Ammon's horn (tissue), 1 donor: ENCODE results near the gene PEX3.

ENCODE experiments used
- DNase-seq: peaks from one replicate; pipeline ENCODE4 v3.0.0-alpha.2; 2016; ENCODE audit warnings: low spot score

Gene PEX3, protein sequence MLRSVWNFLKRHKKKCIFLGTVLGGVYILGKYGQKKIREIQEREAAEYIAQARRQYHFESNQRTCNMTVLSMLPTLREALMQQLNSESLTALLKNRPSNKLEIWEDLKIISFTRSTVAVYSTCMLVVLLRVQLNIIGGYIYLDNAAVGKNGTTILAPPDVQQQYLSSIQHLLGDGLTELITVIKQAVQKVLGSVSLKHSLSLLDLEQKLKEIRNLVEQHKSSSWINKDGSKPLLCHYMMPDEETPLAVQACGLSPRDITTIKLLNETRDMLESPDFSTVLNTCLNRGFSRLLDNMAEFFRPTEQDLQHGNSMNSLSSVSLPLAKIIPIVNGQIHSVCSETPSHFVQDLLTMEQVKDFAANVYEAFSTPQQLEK

DNA sequence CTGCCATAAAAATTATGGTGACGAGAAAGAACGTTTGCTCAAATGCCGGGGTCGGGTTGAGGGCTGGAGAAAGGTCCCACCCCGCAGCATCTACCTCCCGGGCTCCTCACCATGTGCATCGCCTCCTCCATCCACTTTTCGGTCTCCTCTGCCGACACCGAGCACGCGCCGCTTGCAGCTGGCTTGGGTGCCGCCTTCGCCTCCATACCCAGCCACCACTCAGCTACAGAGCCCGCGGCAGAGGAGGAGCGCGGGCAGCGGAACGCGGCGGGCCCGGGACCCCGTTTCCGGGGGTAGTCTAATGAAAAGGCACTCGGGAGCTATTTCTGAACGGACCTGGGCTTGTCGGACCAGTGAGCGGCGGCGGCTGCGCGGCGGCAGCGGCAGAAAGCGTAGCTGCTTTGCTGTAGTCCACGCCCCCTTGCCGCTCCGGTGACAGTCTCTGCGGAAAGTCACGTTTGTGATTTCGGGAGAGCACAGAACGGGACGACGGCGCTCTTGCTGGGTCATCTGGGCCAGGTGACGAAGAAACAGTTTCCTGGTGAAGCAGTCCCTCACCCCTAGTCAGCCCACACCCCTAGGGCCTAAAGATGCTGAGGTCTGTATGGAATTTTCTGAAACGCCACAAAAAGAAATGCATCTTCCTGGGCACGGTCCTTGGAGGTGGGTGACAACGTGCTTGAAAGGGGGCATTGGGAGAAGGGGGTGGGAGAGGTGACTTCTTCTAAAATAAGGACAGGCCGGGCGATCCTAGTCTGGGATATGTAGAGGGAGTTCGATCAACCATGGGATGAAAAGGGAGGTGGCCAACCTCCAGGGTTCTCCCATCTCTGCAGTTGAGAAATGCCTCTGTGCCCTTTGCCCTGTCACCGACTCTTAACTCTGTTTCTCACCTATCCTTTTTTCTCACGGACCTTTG, at the start of gene PEX3, which contains the start of gene ADAT2:
Gene PEX3 (plus strand): TSS at position 353 of the 919 bp plus-strand sequence. CDS start 238 bp downstream, at position 591.
Gene ADAT2 (minus strand): TSS at position 243 of the 919 bp plus-strand sequence. CDS start 37 bp downstream, at position 206.
- peak; percentile 94 for DNase-seq

DNA sequence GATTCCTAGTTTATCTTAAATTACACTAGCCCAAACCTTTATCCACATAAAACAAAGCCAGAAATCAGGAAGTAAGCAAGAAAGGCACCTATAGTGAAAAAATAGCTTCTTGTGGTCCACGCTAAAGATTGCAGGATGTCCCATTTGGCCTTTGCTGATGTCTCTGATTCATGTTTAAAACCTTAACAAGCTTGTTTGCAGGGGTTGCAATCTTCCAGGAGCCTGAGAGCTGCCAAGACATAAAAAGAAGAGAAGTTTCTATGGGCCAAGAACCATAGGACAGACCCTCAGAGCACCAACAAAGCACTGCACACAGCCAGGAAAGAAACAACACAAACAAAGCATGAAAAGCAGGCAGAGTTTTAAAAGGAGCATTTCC, 49.5 kb upstream of the PEX3 start:
- no peak for DNase-seq

DNA sequence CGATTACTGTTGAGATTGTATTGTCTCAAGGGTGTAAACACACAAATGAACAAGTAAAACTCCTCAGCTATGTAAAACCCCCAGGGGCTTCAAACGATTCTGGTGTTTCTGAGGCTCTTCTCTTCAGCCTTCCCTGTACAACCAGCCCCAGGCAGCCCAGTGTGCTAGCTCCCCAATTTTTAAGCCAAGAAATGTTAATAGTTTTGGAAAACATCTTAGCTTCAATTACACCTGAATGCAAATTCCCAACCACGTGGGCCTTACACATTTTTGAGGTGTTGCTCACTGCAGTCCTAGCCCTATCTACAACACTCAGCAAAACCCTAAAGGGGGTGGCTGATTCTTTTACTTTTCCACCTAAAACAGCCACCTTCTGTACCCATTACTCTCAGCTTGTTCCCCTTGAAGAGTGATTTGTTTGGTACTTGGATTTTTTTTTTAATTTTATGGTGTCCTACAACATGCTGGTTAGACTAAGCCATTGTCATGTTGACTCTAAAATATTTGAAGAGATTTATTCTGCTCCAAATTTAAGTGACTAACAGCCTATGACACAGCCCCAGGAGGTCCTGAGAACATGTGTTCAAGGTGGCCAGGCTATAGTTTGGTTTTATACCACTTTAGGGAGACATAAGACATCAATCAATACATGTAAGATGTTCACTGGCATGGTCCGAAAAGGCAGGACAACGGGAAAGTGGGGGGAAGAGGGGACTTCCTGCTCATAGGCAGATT, 48.8 kb upstream of the PEX3 start:
- no peak for DNase-seq

DNA sequence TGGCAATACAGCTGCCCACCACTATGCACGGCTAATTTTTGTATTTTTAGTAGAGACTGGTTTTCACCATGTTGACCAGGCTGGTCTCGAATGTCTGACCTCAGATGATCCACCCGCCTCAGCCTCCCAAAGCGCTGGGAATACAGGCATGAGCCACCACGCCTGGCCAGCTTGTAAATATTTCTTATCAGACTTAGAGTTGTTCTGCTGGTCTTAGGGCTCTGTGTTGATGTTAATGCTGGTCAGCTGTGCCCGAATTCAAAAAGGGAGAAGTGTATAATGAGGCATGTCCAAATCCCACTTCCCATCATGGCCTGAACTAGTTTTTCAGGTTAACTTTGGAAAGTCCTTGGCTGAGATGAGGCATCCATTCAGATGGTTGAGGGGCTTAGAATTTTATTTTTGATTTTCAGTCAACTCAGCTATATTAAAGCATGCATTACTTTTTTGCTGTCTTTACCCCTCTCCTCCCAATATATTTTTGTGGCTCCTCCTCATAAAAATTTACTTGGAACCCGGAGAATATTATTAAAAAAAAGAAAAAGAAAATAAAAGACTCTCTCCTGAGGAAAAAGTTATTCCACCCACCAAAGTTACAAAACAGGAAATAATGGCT, 47.8 kb upstream of the PEX3 start:
- DNase-seq, result no peak

DNA sequence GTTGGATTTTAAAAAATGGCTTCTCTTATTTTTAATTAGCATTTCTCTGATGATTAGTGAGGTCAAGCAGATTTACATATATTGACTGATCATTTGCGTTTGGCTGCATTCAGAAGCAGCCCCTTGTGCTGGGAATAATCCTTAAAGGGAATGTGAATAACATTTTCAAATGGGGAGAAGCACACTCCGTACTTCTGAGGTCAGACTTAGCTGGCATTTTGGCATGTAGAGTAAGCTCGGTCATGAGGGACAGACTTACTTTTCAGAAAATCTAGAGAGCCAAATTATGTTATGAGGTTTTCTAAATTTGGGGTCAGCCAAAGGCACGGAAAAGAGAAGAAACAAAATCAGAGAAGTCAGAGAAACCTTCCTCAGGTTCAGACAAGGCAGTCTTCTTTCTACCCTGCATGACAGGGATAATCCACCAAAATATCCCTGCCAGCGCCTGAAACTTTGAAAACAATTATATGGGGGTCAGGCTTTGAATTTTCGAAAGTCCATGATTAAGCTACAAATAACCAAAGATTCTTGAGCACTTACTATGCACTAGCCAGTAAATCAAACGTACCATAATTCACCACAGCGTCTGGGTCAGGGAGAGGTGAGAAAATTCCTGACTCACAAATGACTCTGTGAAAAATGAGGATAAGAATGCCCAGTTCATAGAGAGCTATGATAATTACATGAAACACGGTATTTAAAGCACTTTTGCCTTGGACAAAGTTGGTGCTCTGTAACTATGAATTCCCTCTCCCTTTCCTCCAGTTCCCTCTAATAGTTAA, 45.0 kb upstream of the PEX3 start:
- no peak for DNase-seq

DNA sequence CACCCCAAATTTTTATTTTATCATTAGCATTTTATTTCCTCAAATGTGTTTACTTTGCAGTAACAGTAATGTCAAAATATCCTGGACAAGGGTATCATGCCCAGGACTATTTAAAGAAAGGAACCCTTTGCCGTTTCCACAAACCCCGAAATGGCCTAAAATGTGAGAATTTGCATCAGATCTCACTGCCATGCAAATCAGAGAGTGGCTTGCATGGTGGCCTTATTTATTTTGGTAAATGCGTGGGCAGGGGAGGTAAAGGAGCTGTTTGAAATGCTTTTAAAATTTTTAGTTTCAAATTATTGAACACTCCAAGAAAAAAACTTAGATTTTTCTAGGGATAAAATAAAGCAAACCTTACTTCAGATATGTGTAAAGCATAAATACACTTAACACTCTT, 43.9 kb upstream of the PEX3 start:
- DNase-seq, result no peak

DNA sequence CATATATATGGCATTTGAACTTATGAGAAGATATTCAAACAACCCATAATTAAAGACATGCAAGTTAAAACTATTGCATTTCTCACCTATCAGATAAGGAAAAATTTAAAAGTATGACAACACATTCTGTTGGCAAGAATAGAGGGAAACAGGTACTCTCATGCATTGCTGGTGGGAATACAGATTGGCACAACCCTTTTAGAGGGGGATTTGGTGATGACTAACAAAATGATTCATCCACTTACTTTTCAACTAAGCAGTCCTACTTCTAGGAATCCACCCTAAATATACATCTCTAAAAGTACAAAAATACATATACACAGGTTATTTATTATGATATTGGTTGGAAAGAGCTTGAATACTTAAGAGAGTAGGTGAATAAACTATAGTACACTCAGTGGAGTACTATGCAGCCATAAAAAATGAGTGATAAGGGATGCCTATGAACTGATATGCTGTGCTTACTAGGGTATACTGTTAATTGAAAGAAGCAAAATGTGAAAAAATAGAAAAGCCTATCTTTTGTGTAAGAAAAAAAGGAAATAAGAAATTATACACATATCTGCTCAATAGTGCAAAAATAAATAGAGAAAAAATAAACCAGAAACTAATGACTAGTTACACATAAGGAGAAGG, 42.3 kb upstream of the PEX3 start:
- no peak for DNase-seq

DNA sequence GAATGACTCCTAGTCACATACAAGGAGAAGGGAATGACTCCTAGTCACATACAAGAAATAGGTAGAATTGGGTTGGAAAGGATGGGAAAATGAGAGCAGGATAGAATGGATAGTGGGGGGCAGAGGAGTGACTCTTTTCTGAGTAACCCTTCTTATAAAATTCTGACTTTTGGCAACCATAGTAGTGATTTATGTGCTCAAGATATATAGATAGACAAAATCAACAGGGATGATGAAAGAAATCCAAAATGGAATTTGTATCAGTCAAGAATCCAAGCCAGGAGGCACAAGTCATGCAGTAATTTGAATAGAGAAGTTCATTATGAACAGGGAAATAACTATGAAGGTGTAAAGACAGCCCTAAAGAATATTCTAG, 41.8 kb upstream of the PEX3 start:
- DNase-seq, result no peak

DNA sequence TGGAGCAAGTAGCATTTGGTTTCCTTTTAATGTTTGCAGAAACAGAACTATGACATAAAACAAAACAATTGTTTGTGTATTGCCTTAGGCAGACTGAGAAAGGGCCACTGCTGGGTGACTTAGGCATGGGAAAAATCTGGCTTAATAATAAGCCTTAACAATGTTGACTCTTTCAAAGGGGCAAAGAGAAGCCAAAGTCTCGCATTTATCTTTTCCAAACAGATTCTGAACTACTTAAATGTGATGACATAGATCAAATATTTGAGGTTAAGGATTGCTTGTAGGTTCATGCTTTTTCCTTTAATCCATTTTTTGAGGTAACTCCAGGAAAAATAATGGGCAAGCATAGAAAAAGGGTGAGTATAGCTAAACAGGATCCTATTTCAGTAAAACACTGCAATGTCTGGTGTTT, 39.7 kb upstream of the PEX3 start:
- no peak for DNase-seq

DNA sequence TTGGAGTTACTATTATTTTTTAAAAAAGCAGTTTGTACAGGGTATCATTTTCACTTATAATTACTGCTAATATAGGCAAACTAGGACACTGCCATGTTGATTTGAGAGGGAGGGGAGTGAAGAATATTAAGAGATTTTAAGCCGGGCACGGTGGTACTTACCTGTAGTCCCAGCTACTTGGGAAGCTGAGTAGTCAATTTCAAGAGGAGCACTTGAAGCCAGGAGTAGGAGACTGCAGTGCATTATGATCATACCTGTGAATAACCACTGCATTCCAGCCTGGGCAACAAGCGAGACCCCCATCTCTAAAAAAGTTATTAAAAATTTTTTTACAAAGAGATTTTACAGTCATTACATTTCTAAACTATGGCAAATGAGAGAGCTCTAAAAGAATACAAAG, 35.8 kb upstream of the PEX3 start:
- no peak for DNase-seq

DNA sequence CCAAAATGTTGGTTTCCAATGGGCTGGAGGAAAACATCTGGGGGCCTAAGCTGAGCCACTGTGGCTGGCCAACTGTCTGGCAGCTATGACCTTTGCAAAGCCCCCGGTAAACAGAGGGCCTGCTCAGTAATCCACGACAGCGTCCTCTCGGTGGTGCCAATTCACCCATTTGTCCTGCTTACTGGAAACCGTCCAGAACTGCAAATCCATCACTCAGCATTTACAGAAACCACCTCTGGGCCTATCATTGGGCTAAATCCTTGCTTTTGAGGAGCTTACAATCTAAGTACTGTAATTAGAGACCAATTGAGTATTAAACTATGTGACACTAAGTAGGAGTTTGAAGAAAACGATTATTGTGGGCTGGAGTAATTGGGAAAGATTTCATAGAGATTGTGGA, 31.1 kb upstream of the PEX3 start:
- DNase-seq, result no peak

DNA sequence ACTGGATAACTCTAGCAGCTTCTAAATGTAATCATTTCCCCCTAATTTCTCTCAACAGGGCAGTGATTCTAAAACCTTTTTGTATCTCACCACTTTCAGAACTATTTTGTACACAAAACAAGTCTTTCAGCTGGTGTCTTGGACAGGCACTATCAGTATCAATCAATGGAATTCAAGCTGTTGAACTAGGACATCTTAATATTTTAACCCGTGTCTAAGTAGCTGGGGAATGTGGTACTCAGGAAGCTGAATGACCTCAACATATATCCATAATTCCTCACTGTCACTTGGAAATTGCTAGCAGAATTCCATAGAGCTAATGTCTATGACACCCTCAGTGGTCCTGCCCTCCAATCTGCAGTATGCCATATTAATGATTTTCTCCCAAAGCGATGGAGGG, 24.6 kb upstream of the PEX3 start:
- DNase-seq, result no peak

DNA sequence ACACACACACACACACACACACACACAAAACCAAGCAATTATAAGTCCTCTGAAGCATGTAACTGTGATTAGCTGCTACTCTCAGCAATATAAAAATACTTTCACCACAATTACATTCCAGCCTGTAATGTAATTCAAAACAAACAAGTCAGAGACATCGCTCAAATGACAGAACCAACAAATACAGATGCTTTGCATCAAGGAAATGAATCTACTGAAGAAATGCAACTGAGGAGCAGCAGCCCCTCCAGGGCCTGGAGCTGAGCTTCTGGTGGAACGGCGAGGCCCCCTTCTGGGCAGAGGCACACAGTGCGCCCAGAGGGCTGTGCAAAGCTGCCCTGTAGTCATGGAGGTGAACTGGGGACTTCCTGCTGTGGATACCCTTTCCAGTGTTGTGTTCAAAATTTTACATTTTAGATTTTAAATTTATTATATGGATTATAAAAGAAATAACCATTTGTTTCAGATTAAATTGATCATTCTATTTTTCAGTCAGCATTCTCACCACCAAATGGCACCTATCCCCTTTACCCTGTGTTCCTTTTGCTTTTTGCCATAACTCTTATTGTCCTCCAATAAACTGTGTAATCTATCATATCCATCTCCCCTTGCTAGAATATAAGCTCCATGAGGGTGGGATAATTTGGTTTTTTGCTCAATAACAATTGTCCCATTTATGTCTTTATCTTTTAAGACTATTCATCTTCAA, 23.3 kb upstream of the PEX3 start:
- DNase-seq, result peak; percentile 84

DNA sequence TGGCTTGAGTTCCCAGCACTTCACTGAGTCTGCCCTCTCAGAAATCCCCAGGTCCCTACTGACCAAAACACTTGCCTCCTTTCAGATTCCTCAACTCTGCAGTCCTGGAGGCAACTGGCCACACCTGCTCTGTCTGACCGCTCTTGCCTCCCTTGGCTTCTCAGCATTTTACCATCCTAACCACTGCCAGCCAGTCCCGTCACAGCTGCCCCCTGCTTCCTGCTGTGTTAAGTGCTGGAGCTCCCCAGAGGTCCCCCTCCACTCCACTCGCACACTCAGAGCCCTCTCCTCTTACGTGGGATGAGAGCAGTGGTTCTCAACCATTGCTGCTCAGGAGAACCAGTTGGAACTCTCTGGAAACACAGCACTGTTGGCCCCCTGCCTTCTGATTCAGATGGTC, 20.6 kb upstream of the PEX3 start:
- DNase-seq, result no peak

DNA sequence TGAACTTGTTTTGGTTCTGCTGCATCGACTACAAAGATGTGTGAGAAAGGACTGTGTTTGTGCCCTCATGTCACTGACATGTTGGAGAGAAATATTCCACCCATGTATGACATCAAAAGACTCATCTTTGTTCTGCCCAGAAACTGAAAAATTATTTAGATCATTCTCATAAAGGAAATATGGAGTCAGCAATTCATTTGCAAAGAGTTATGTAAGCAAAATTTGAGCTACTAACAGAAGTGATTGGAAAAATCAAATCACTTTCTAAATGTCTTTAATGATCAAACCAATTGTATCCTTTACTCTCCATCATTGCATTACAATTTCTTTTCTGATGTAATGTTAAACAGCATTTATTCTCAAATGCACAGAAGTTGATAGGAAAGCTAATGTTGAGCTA, 19.4 kb upstream of the PEX3 start:
- DNase-seq, result no peak

DNA sequence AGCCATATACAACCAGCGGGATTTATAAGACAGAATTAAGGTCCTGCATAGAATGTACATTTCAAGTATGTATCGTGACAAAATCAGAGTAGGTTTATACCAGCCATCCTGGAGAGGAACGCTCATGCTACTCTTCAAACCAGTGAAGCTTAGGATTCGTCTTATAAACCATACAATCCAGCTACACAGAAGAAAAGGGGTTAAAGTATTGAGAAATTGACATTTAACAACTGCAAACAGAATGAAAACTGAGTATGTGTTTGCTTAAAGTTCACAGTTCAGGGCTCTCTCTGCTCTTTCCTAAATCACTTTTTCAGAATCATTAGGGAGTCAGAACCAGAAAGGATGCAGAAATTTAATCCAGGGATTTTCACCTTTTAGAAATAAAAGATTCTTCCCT, 18.0 kb upstream of the PEX3 start:
- DNase-seq, result no peak

DNA sequence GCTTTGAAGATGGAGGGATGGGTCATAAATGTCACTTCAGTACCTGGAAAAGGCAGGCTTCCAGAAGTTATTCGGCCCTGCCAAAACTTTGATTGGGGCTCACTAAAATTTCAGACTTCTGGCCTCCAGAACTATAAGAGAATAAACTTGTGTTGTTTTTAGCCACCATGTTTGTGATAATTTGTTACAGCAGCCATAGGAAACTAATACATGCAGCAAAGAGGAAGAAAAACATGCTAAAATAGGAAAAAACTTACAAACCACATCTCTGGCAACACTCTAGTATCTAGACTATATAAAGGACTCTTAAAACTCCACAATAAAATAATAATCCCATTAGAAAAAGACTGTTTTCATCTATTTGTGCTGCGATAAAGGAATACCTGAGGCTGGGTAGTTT, 9.6 kb upstream of the PEX3 start:
- DNase-seq, result no peak

DNA sequence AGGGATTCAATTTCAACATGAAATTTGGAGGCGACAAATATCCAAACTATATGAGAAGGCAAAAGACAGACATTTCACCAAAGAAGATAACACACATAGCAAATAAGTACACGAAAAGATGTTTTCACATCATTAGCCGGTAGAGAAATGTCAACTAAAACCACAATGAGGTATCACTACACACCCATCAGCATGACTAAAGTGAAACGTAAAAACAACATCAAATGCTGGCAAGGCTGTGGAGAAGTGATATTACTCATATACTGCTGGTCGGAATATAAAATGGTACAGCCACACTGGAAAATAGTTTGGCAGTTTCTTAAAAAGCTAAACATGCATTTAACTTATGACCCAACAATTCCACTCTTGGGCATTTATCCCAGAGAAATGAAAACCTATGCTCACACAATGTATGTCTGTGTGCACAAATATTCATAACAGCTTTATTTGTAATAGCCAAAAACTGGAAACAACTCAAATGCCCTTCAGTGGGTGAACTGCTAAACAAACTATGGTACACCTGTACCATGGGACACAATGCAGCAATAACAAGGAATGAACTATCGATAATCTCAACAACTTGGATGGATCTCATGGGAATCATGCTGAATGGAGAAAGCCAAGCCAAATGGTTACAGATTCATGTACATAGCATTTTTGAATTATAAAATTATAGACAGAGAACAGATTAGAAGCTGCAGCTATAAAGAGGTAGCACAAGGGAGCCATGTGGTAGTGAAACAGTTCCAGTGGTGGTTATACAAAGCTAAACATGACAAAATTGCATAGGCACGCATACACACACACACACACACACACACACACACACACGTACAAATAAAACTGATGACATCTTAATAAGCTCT, 8.7 kb upstream of the PEX3 start:
- DNase-seq, result no peak

DNA sequence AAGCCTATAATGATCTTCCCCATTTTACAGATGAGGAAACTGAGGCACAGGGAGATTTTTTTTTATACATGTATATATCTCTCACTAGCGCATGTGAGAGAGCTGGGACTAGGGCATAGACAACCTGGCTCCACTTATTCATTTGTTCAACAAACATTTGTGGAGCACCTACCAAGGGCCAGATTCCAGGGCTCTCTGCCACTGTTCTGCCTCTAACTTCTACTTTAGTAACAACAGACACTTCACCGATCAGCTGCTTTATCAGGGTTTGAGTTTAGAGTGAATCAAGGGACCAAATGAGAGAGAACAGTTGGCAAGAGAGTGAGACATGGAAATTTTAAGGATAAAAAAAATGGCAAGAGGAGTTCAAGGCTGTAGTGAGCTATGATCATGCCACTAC, 7.5 kb upstream of the PEX3 start:
- DNase-seq, result no peak
